Stomach (tissue), 19 donors: ENCODE data around the gene ATP11B. TPM values are rescaled to one million over a fixed set of nuclear protein-coding genes. Genes with fewer than 3 reads are reported as not detected.
A peak's percentile ranks its signal among the peaks of the same experiment; 100 is the strongest.

Experiments used
- DNase-seq, 2 donors: peaks; one replicate each; pipeline versions ENCODE4 v3.0.0 to v3.0.0-alpha.2; 2013 to 2019
- H3K27ac ChIP-seq, 5 donors: fragments of 200-600 bp in 4 of 5; sonication (generic) in 4 of 5; one replicate each; pipeline ENCODE4 v1.5.1; 2013 to 2019; ENCODE audit warnings: mild to moderate bottlenecking in 1 of 5, moderate library complexity in 1 of 5
- H3K27me3 ChIP-seq, 3 donors: fragments of 200-600 bp; sonication (generic); one replicate each; pipeline ENCODE4 v1.5.1; 2017 to 2019; ENCODE audit warnings: mixed run types in 1 of 3
- H3K36me3 ChIP-seq, 4 donors: fragments of 200-600 bp; sonication (generic); 1 replicate in 3 of 4; 2 replicates in 1 of 4; pipeline ENCODE4 v1.5.1; 2016 to 2019
- H3K4me1 ChIP-seq, 4 donors: fragments of 200-600 bp; sonication (generic); one replicate each; pipeline ENCODE4 v1.5.1; 2016 to 2019
- H3K4me3 ChIP-seq, 4 donors: fragments of 200-600 bp; sonication (generic) in 3 of 4; one replicate each; pipeline ENCODE4 v1.5.1; 2016 to 2019; ENCODE audit warnings: mild to moderate bottlenecking in 1 of 4
- H3K9me3 ChIP-seq, 4 donors: fragments of 200-600 bp; sonication (generic); one replicate each; pipeline ENCODE4 v1.5.1; 2016 to 2019
- CTCF ChIP-seq, 7 experiments: fragments of 450-650 bp in 4 of 7; fragments of 200-600 bp in 3 of 7; sonication (generic) in 3 of 7; IDR thresholded peaks; one replicate each; pipeline ENCODE4 v1.5.1; 2016 to 2019; ENCODE audit warnings: antibody characterized with exemption in 7 of 7, control low read depth in 2 of 7, mild to moderate bottlenecking in 1 of 7
- EP300 ChIP-seq: sonication (generic); formaldehyde crosslinking; IDR thresholded peaks from one replicate; pipeline ENCODE4 v1.6.1; 2017; ENCODE audit warnings: antibody characterized with exemption
- POLR2A ChIP-seq, 4 donors: fragments of 450-650 bp; IDR thresholded peaks; one replicate each; pipeline ENCODE4 v1.6.1; 2016; ENCODE audit warnings: antibody characterized with exemption in 4 of 4, control low read depth in 2 of 4, mild to moderate bottlenecking in 1 of 4, moderate library complexity in 1 of 4
- POLR2AphosphoS5 ChIP-seq, 3 donors: sonication (generic); formaldehyde crosslinking; IDR thresholded peaks; one replicate each; pipeline ENCODE4 v1.6.1; 2016; ENCODE audit warnings: antibody characterized with exemption in 3 of 3
- WGBS, 5 donors: extraction: QIAGEN DNeasy Blood & Tissue Kit in 3 of 5; methylation state at CpG; one replicate each; pipeline versions ENCODE4 v1.1.5 to v1.1.7; 2013 to 2018; 5-methylcytosine and 5-hydroxymethylcytosine counted together
- intact Hi-C: fragments of 100-400 bp; cut with DNase I; formaldehyde crosslinking; loops from one replicate; pipeline ENCODE4 v1.15.1; 2023; ENCODE audit warnings: low total_unique reads
- long read RNA-seq, 10 donors: transcript quantifications; one replicate each; lab custom pipeline, GENCODE V29; 2026
- polyA plus RNA-seq, 3 donors: library from polyadenylated mRNA; stranded (reverse); fragments of 200-250 nt; gene quantifications; one replicate each; pipeline ENCODE4 v1.2.3, GENCODE V29; 2013
- total RNA-seq, 5 donors: library from RNA; depleted of rRNA; stranded (reverse); fragments of >200 nt; gene quantifications; one replicate each; pipeline versions ENCODE4 v1.1.0 to v1.2.3, GENCODE V29; 2014 to 2016
- donor health status: healthy with polysubstance abuse.
- donor health status: Bipolar disorder and iron deficiency.
- donor health status: healthy.

Gene ATP11B
- 100 to 1,000 TPM in 4 of 5 donors, 10 to 100 TPM in 1; 83.0 to 449 (median 167) TPM for total RNA-seq
- polyA plus RNA-seq: 10 to 100 TPM in 2 of 3 donors, 1 to 10 TPM in 1; 9.6 to 12.2 (median 10.2) TPM
- long read RNA-seq, donor 1: 0 reads
- long read RNA-seq, donor 2, full-length matches to known transcripts: 1 of 1 reads
- long read RNA-seq, donor 2, partial matches to known transcripts: 0 of 1 reads
- long read RNA-seq, donor 2, other reads (novel, unspliced or antisense): 0 of 1 reads
- long read RNA-seq, donor 3, partial matches to known transcripts: 0 of 1 reads
- long read RNA-seq, donor 3, other reads (novel, unspliced or antisense): 0 of 1 reads
- long read RNA-seq, donor 4: 0 reads
- long read RNA-seq, donor 5, full-length matches to known transcripts: 3 of 3 reads
- long read RNA-seq, donor 5, partial matches to known transcripts: 0 of 3 reads
- long read RNA-seq, donor 5, other reads (novel, unspliced or antisense): 0 of 3 reads
- long read RNA-seq, donor 6: 0 reads
- long read RNA-seq, donor 7, full-length matches to known transcripts: 5 of 5 reads
- long read RNA-seq, donor 7, partial matches to known transcripts: 0 of 5 reads
- long read RNA-seq, donor 7, other reads (novel, unspliced or antisense): 0 of 5 reads
- long read RNA-seq, donor 8, full-length matches to known transcripts: 1 of 26 reads
- long read RNA-seq, donor 8, partial matches to known transcripts: 25 of 26 reads
- long read RNA-seq, donor 8, other reads (novel, unspliced or antisense): 0 of 26 reads
- long read RNA-seq, donor 9, partial matches to known transcripts: 0 of 1 reads
- long read RNA-seq, donor 9, other reads (novel, unspliced or antisense): 0 of 1 reads
- long read RNA-seq, donor 10: 0 reads

DNA sequence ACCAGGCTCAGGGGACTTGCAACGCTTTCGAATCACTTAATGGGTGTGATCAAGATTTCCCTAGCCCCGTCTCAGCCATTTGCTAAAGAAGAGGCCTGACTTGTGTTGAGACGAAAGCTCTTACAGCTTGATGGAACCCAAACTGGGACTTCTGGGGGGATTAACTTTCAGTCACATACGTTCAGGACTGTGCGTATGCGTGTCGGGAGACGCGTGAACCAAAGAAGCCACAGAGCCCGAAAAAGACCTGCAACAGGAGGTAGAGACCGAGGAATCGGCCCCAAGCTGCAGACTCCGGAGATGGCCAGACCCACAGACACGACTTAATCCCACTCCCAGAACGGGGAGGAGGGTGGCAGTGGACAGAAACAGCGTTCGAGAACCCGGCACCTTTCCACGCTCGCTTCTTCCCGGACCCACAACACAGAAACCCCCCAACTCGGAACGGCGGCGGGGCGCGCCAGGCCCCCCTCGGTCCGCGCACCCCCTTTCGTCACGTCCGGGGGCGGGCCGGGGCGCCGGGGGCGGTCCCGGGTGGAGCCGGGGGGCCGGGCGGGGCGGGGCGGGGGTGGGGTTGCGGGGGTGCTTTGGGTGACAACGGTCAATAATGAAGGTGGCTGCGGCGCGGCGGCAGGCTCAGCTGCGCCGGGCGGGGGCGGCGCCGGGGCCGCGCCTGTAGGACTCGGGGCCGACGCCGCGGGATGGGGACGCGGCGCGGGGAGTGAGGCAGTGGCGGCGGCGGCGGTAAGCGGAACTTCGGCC is at the start of gene ATP11B:
Gene ATP11B, plus strand, starts transcription at position 604 of the 762 bp plus-strand sequence. CDS start 256 bp downstream, outside the sequence.
- peak within 1 kb of the TSS; percentile 95 to 99 (median 96) for H3K27ac ChIP-seq
- TF ChIP-seq POLR2A (IDR thresholded peaks at IDR 0.05) (peak in 2 of 4 donors; percentile 52 to 69), POLR2AphosphoS5 (IDR thresholded peaks at IDR 0.05) (peak in 2 of 3 donors; percentile 80 to 92), CTCF (IDR thresholded peaks at IDR 0.05) (no peak)
- peaks cover 0 to 49% (median 33%) of the 10 kb centered on the region in 4 donors for H3K4me1 ChIP-seq
- H3K27me3 ChIP-seq: no peaks in the 10 kb centered on the region
- H3K9me3 ChIP-seq: no peaks in the 10 kb centered on the region
- peak; percentile 84 to 91 for DNase-seq
- H3K36me3 ChIP-seq: no peaks in the 10 kb centered on the region
- peak within 1 kb of the TSS; percentile 84 to 96 (median 90) for H3K4me3 ChIP-seq
- intact Hi-C loops: no loop called here
- WGBS, 5 donors: 0 to 1% (median 0%) methylated on average over 28 to 73 of the region's 74 CpGs

DNA sequence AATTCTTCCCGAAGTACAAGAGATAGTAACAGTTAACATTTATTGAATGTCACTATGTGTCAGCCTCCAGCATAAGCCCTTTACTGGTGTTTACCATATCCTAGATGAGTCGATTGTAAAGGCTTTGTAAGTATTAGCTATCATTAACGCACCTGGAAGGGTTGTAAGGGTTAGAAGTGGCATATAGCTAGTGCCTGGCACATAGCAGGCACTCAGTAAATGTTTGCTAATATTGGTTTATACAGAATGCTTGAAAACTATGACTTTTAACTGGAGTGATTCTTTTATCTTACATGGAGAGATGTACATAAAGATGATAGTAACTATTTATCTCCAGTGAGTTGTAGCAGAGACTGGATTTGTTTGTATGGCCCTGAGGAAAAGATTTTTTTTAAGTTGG is 46.3 kb upstream of the ATP11B start:
- Histone ChIP-seq H3K4me3 (no peak overlapping the region), H3K27me3 (no peaks in the 10 kb centered on the region), H3K4me1 (no peaks in the 10 kb centered on the region), H3K36me3 (no peaks in the 10 kb centered on the region), H3K27ac (no peak overlapping the region), H3K9me3 (peaks cover 0 to 3% (median 0%) of the 10 kb centered on the region in 4 donors)
- intact Hi-C loops: no loop called here
- no peak for DNase-seq
- whole genome bisulfite sequencing, 5 donors: 28 to 38% (median 35%) methylated on average over 3 of the region's 3 CpGs
- TF ChIP-seq POLR2A (IDR thresholded peaks at IDR 0.05): no peak
- no peak for TF ChIP-seq POLR2AphosphoS5 (IDR thresholded peaks at IDR 0.05)
- TF ChIP-seq CTCF (IDR thresholded peaks at IDR 0.05): no peak
- TF ChIP-seq EP300: no peak

DNA sequence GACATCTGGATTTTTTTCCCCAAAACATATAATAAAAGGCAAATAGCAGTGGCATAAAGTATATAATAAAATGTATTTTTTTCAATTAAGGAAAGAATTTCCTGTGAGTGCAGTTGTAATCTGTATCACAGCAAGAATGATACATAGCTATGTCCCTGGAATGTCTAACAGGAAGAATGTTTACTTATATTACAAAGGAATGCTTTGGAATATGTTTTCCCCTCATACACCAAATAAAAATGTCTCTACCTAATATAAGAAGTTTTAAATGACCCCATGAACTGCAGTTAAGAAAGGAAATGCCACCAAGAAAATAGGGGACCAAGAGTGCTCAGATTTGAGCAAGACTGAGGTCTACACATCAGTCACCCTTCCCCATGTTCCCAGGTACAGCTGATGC is 38.0 kb upstream of the ATP11B start:
- H3K36me3 ChIP-seq: no peaks in the 10 kb centered on the region
- no peak overlapping the region for H3K4me3 ChIP-seq
- DNase-seq: no peak
- no peaks in the 10 kb centered on the region for H3K27me3 ChIP-seq
- H3K27ac ChIP-seq: no peak overlapping the region
- TF ChIP-seq CTCF (IDR thresholded peaks at IDR 0.05) (no peak), EP300 (no peak), POLR2AphosphoS5 (IDR thresholded peaks at IDR 0.05) (no peak), POLR2A (IDR thresholded peaks at IDR 0.05) (no peak)
- H3K9me3 ChIP-seq: peaks cover 0 to 7% (median 0%) of the 10 kb centered on the region in 4 donors
- peaks cover 0 to 2% (median 0%) of the 10 kb centered on the region in 4 donors for H3K4me1 ChIP-seq
- intact Hi-C loops: no loop called here

- TF ChIP-seq POLR2AphosphoS5 (IDR thresholded peaks at IDR 0.05) (no peak), POLR2A (IDR thresholded peaks at IDR 0.05) (no peak), CTCF (IDR thresholded peaks at IDR 0.05) (no peak), EP300 (no peak)
- H3K27me3 ChIP-seq: no peaks in the 10 kb centered on the region
- no peak overlapping the region for H3K27ac ChIP-seq
- H3K36me3 ChIP-seq: no peaks in the 10 kb centered on the region
- DNase-seq: no peak
- H3K4me3 ChIP-seq: no peak overlapping the region
- WGBS, 5 donors: 29 to 53% (median 36%) methylated on average over 3 of the region's 3 CpGs
- intact Hi-C loops: no loop called here
- H3K9me3 ChIP-seq: peaks cover 0 to 7% (median 0%) of the 10 kb centered on the region in 4 donors
- peaks cover 0 to 6% (median 0%) of the 10 kb centered on the region in 4 donors for H3K4me1 ChIP-seq
Observed at GRCh38 chr3:182755712-182756111, 37.6 kb upstream of the ATP11B start.
